Activated CD8-positive, alpha-beta memory T cell treated with anti-CD3 and anti-CD28 coated beads for 4 hours (primary cell): ENCODE measurements around the gene AGTPBP1.

Source experiments
- DNase-seq, 2 donors: peaks; one replicate each; pipeline ENCODE4 v3.0.0-alpha.2; 2020; ENCODE audit warnings: low read depth in 2 of 2

The AGTPBP1 gene

DNA sequence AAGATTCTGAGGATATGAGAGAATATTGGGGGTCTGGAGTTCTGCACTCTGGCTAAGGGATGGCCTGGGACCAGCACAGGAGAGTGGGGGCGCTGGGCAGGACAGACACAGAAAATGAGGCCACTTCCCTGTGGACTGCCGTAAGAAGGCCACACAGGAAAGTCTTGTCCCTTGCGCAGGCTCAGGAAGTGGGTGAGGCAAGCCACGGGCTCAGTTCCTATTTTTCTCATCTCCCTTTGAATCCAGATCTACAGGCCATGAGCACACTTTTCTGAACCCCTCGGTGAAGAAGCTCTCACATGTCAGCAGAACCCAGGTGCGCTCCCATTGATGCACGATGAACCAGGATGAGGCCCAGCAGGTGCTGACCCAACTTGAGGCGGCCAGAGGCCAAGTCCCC lies 207.4 kb downstream of the AGTPBP1 start:
- DNase-seq = no peak

- no peak for DNase-seq
Measured at GRCh38 chr9:85533538-85533937, 208.2 kb downstream of the AGTPBP1 start.

GRCh38 chr9:85530721-85531120 lies 211.0 kb downstream of the AGTPBP1 start:
- DNase-seq = no peak

DNA sequence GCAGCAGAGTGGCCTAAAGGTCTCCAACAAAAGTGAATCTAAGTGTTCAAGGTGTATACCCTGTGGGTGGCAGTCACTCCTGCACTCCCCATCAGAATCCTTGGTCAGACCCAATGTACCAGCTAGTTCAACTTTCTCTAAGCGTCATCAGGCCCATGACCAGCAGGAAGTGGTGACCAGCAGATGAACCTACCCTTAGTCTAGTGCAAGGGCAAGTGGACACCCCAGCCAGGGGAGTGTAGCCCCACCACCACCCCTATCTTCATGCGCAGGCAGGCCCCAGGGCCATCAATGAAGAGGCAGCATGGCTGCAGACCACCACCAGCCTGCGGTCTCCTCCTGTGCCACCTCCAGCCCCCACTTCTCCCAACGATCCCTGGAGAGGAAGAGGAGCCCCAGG lies 213.1 kb downstream of the AGTPBP1 start:
- DNase-seq = no peak

- no peak for DNase-seq
Measured at GRCh38 chr9:85528142-85528541, 213.6 kb downstream of the AGTPBP1 start.

DNA sequence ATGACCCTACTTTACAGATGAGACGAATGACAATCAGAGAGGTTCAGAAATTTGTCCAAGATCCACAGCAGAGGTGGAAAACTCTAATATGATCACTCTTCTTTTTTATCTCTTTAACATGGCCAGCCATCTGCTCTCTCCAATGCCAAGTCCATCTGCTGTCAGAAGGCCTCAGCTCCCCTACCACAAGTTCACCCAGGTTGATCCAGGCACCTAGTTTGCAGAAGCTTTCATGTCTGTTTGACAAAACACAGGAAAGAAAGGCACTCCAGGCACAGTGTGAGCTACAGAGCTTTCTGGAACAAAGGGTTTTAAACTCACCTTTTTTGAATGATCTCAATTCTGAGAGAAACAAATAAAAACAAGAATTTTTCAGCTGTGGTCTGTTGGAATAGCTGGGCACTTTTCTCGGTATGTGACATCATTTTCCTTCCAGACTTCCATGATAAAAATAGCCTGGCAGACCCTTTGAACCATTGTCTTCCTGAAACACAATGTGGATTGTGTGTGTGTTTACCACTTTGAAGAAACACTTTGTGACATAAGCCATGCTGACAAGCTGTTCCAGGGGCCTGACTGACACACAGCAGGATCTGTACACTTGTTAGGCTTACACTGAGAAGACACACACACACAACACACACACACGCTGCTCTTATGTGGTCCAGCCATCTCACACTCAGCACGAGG lies 214.3 kb downstream of the AGTPBP1 start:
- no peak for DNase-seq

GRCh38 chr9:85524531-85524930 lies 217.2 kb downstream of the AGTPBP1 start:
- DNase-seq = no peak

DNA sequence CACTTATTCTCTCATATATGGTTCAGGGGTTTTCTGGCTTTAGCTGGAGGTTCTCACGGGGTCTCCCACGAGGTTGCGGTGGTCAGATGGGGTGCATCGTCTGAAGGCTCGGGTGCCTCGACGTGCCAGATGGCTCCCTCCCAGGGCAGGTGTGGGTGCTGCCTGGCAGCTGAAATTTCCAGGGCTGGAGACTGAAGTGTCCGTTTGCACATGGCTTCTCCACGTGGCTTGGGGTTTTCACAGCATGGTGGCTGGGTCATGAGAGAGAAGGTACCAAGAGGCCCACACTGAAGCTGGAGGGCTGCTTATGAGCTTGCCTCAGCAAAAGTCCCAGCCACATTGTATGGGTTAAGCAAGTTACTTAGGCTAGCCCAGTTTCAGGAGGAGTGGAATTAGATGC lies 218.6 kb downstream of the AGTPBP1 start:
- DNase-seq = no peak

- DNase-seq = no peak
Measured at GRCh38 chr9:85522459-85523092, 219.2 kb downstream of the AGTPBP1 start.

GRCh38 chr9:85521371-85522197 lies 220.2 kb downstream of the AGTPBP1 start:
- no peak for DNase-seq

GRCh38 chr9:85516976-85517637 lies 224.6 kb downstream of the AGTPBP1 start:
- DNase-seq = no peak

- no peak for DNase-seq
Measured at GRCh38 chr9:85516455-85516854, 225.3 kb downstream of the AGTPBP1 start.

DNA sequence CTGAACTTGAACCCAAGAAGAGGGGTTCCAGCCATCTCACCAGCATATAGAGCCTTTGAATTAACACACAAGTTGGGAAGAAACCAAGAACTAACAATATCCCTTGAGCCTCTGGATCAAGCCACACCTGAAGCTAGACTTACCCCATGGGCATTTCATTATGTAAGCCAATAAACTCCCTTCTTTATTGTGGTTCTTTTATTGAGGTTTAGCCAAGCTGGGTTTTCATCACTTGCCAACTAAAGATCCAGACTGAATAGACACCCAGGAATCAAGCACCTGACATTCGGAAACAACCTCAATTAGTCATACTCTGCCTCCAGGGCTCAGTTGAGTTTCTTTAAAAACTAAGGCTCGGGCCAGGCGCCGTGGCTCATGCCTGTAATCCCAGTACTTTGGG lies 226.7 kb downstream of the AGTPBP1 start:
- DNase-seq = no peak

GRCh38 chr9:85514256-85514655 lies 227.5 kb downstream of the AGTPBP1 start:
- no peak for DNase-seq

DNA sequence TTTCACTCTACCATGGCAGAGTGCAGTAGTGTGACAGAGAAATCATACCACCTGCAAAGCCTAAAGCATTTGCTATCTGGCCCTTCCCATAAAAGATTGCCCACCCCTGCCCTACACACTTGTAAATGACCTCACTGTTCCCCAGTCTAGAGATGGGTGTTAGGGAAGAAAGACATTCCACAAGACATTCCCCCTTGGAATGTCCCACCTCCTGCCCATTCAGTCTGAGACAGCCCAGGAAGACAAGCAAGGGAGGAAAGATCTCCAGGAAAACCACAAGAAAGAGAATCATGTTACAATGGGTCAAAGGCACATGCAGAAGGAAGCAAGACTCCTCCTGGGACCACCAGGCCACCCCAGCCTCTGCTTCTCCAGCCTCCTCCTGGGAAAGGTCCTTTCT lies 230.0 kb downstream of the AGTPBP1 start:
- no peak for DNase-seq

GRCh38 chr9:85510830-85511504 lies 230.8 kb downstream of the AGTPBP1 start:
- no peak for DNase-seq

GRCh38 chr9:85508616-85509015 lies 233.1 kb downstream of the AGTPBP1 start:
- DNase-seq = no peak

GRCh38 chr9:85505612-85506011 lies 236.1 kb downstream of the AGTPBP1 start:
- DNase-seq = no peak

GRCh38 chr9:85502815-85503655 lies 238.7 kb downstream of the AGTPBP1 start:
- no peak for DNase-seq

DNA sequence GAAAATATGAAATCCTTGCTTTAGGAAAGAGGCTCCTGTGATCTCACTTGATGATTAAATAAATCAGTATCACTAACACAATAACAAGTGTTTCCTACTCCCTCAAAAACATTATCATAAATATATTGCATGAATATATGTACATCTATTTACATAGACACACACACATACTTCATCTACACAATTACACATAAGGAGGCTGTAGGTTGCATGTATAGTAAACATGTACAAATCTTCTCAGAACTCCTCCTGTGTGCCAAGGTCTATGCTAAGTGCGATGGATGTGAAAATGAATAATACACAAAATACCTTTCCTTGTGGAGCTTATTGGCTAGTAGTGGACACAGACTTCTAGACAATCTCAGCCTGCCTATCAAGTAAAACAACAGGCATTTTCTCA lies 239.9 kb downstream of the AGTPBP1 start:
- no peak for DNase-seq

- no peak for DNase-seq
Measured at GRCh38 chr9:85501456-85501855, 240.3 kb downstream of the AGTPBP1 start.
